GM10248 (cell line): ENCODE data around the gene ARL8B.

Experiments
- CTCF ChIA-PET: fragments of 300-600 bp; sonication (Branson Sonifier 250); formaldehyde crosslinking; extraction: SDS; loops from one replicate; lab custom pipeline; 2021; ENCODE audit warnings: antibody characterized with exemption; lab: Yijun Ruan, JAX
- POLR2A ChIA-PET: fragments of 350-650 bp; sonication (Branson Sonifier 250); formaldehyde crosslinking; extraction: SDS; loops from one replicate; lab custom pipeline; 2020; ENCODE audit warnings: antibody characterized with exemption; lab: Yijun Ruan, JAX
- DNase-seq: peaks from one replicate; pipeline ENCODE4 v3.0.0; 2012; ENCODE audit errors: extremely low spot score
- TF ChIP-seq, protein P1 (sequence below): IDR thresholded peaks from 2 replicates; pipeline ENCODE4 v1.5.1; 2012; ENCODE audit warnings: mild to moderate bottlenecking, low read depth; ENCODE audit errors: extremely low read depth, missing control alignments, control extremely low read depth

ARL8B gene

DNA sequence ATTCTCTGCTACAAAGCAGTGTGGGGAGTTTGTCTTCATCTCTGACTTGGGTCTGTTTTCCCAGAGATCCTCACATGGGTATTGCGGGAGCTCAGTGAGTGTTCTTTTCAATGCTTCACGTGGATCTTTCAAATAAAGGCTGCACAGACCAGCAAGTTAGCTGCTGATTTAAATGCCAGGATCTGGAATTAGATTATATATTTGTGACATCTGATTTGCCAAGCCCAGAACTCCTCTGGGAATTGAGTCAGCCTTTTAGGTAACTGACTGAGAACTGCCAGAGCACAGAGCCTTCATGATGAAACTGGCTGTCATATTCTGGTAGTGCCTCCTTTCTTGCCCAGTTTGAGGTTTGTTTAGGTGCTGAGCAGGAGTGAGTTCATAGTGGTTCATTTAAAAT is 80.1 kb downstream of the ARL8B start:
- ChIA-PET CTCF (no interaction called here), POLR2A (no interaction called here)
- DNase-seq: no peak
- TF ChIP-seq, protein P1, sequence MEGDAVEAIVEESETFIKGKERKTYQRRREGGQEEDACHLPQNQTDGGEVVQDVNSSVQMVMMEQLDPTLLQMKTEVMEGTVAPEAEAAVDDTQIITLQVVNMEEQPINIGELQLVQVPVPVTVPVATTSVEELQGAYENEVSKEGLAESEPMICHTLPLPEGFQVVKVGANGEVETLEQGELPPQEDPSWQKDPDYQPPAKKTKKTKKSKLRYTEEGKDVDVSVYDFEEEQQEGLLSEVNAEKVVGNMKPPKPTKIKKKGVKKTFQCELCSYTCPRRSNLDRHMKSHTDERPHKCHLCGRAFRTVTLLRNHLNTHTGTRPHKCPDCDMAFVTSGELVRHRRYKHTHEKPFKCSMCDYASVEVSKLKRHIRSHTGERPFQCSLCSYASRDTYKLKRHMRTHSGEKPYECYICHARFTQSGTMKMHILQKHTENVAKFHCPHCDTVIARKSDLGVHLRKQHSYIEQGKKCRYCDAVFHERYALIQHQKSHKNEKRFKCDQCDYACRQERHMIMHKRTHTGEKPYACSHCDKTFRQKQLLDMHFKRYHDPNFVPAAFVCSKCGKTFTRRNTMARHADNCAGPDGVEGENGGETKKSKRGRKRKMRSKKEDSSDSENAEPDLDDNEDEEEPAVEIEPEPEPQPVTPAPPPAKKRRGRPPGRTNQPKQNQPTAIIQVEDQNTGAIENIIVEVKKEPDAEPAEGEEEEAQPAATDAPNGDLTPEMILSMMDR: no peak

DNA sequence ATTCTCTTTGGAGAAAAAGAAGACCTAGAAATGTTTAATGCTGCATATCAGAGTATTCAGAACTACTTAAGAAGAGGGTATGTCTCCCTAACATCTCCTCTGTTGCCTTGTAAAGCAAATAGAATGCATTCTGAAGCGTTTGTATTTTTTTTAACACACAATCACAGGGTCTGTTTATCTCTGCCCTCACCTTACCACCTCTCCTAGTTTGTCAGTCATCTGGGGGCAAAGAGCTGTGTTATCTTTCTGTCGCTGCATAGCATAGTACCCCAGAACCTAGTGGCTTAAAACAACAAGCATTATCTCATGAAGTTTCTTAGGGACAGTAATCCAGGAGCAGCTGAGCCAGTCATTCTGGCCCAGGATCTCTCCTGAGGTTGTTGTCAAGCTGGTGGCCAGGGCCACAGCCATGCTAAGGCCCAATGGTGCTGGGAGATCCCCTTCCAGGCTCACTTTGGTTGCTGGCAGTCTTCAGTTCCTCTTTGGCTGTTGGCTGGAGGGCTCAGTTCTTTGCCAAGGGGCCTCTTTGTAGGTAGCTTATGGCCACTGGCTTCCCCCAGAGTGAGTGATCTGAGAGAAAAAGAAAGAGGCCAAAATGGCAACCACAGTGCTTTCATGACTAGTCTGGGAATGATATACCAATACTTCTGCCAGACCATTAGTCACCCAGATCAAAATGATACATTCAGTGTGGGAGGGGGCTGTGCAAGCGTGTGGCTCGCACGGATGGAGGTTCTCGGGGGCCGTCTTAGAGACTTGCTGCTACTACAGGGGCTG is 83.3 kb downstream of the ARL8B start:
- TF ChIP-seq, protein P1: no peak
- ChIA-PET CTCF (interaction anchor here (0.9 to 3.2 kb wide), 4 partner anchors 11 to 82 kb away, joined by 3 to 11 read pairs (median 4); no protein-coding TSS in a partner anchor), POLR2A (interaction anchor here (0.8 to 0.9 kb wide), 2 partner anchors 9 to 16 kb away, joined by 4 to 5 read pairs; no protein-coding TSS in a partner anchor)
- DNase-seq: peak; percentile 65

DNA sequence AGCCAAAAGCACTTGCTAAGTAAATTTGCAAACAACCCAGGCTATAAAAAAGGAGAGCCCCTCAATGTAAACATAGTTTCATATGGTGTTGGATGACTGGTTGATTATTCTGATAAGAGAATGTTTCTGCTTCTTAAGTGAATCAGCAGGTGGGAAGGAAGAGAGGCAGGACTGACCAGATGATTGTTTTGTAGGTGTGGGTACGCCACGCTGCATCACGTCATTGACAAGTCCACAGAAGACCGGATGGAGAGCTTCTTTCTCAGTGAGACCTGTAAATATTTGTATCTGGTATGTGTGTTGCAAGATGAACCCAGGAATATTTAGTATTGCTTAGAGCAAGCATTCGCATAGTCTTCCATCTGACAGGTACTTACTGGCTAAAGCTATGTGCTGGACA is 88.8 kb downstream of the ARL8B start:
- DNase-seq: no peak
- CTCF ChIA-PET: interaction anchor here (1.4 kb wide), 1 partner anchor 17 kb away, joined by 3 read pairs; no protein-coding TSS in a partner anchor
- POLR2A ChIA-PET: no interaction called here
- TF ChIP-seq, protein P1: no peak

DNA sequence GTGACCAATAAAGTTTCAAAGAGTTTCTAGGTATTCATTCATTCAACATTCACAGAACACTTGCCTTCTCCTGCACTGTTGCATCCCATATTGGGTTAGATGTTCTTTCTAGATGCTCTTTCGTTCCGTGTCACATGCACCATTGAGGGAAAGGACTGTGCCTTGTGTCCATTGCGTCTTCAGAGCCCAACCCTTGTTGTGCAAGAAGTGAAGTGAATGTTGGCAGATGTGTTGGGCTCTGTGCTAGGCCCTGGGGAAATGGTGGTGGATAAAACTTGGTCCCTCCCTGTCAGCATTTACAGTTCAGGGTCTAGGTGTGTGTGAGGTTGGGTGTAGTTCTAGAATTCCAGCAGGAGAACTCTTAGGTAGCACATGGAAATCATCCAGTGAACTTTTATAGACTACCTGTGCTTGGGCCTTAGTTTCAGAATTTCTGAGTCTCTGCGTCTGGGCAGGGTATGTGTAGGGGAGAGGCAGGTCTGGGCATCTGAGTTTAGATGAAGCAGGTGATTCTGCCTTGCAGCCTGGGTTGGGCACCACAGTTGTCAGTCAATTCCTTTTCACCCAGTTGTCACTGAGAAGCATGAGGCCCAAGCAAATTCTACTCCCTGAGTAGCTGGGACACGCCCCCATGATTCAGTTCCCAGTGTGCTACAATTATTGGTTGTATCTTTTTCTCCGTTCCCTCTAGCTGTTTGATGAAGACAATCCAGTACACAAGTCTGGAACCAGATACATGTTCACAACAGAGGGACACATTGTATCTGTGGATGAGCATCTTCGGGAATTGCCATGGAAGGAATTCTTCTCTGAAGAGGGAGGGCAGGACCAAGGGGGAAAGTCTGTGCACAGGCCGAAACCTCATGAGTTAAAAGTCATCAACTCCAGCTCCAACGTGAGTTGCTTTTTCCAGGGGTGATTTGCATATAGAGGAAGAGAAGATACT is 90.8 kb downstream of the ARL8B start:
- DNase-seq: no peak
- ChIA-PET POLR2A (no interaction called here), CTCF (no interaction called here)
- TF ChIP-seq, protein P1: no peak

DNA sequence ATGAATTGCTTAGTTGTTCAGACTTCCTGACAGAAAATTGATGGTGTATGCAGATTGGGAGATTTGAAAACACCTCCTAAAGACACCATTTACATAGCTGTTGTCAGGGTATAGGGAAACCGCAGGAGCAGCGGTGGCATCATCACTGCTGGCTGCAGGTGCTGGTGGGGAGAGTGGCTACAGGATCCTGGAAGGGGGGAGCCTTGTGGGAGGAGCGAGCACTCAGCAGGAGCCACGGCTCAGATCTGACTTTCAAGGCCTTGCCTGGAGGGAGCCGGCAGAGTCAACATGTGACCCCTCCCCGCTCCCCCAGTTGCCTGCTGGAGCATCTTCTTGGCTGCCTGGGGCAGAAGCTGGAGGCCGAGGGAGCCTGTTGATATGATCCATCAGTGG is 91.5 kb downstream of the ARL8B start:
- ChIA-PET CTCF (no interaction called here), POLR2A (no interaction called here)
- no peak for DNase-seq
- TF ChIP-seq, protein P1: no peak

DNA sequence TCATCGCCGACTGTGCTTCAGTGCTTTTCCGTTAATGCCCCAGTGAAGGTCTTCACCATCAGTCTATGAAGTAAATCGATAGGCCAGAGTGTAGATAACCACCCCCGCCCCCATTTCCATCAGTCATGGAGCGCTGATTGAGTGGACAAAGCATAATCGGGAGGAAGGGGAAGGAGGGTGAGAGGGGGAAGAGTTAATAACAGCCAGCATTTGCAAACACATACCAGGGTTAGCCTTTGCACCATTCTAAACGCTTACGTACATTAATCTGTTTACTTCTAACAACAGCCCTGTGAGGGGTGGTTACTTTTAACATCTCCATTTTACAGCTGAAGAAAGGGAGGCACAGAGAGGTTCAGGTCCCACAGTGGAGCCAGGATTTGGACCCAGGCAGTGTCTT is 92.3 kb downstream of the ARL8B start:
- DNase-seq: no peak
- TF ChIP-seq, protein P1: no peak
- CTCF ChIA-PET: no interaction called here
- POLR2A ChIA-PET: no interaction called here
